Neural cell (in vitro differentiated cells): ENCODE results near the gene NELFA. TPM values are rescaled to one million over a fixed set of nuclear protein-coding genes. Genes with fewer than 3 reads are reported as not detected.

Experiments
- H2AFZ ChIP-seq: fragments of 200-600, 300-800 bp; sonication (generic), shearing (Covaris generic); 2 replicates; pipeline ENCODE4 v1.6.0; 2014; ENCODE audit warnings: low read depth, mild to moderate bottlenecking, antibody characterized with exemption, low read length, moderate library complexity
- H3F3A ChIP-seq: fragments of 200-600 bp; shearing (Covaris generic); 2 replicates; pipeline ENCODE4 v1.6.1; 2016; ENCODE audit warnings: mild to moderate bottlenecking, moderate library complexity, mixed read lengths, antibody characterized with exemption, low read length; ENCODE audit not compliant: insufficient read depth, poor library complexity, severe bottlenecking
- H3K27ac ChIP-seq: fragments of 200-600, 300-800 bp; sonication (generic), shearing (Covaris generic); 2 replicates; pipeline ENCODE4 v1.5.1; 2014; ENCODE audit warnings: mild to moderate bottlenecking, low read length, moderate library complexity
- H3K27me3 ChIP-seq: fragments of 300-800, 200-600 bp; sonication (generic), shearing (Covaris generic); 2 replicates; pipeline ENCODE4 v1.6.0; 2014; ENCODE audit warnings: mild to moderate bottlenecking, low read depth, low read length, moderate library complexity; ENCODE audit not compliant: insufficient read depth
- H3K36me3 ChIP-seq: fragments of 300-800, 200-600 bp; sonication (generic), shearing (Covaris generic); 2 replicates; pipeline ENCODE4 v1.5.1; 2014; ENCODE audit warnings: mild to moderate bottlenecking, antibody characterized with exemption, low read length, moderate library complexity; ENCODE audit not compliant: insufficient read depth
- H3K4me2 ChIP-seq: fragments of 300-800, 200-600 bp; sonication (generic), shearing (Covaris generic); 2 replicates; pipeline ENCODE4 v1.6.0; 2014; ENCODE audit warnings: mild to moderate bottlenecking, low read length
- H3K4me3 ChIP-seq: fragments of 300-800, 200-600 bp; sonication (generic), shearing (Covaris generic); 2 replicates; pipeline ENCODE4 v1.5.1; 2014; ENCODE audit warnings: mild to moderate bottlenecking, low read length, moderate library complexity
- H3K79me2 ChIP-seq: fragments of 200-600 bp; shearing (Covaris generic); replicated peaks from 2 replicates; pipeline ENCODE4 v1.6.0; 2014; ENCODE audit warnings: mild to moderate bottlenecking, low read length, moderate library complexity; ENCODE audit not compliant: insufficient read depth
- H3K9ac ChIP-seq: fragments of 300-800, 200-600 bp; sonication (generic), shearing (Covaris generic); 2 replicates; pipeline ENCODE4 v1.6.1; 2016; ENCODE audit warnings: mild to moderate bottlenecking, low read length, mixed read lengths
- H3K9me2 ChIP-seq: fragments of 200-600 bp; shearing (Covaris generic); 2 replicates; pipeline ENCODE4 v1.6.1; 2016; ENCODE audit warnings: mild to moderate bottlenecking, low read length, mixed read lengths; ENCODE audit not compliant: insufficient read depth
- H3K9me3 ChIP-seq: fragments of 200-600, 300-800 bp; sonication (generic), shearing (Covaris generic); 2 replicates; pipeline ENCODE4 v1.6.1; 2016; ENCODE audit warnings: mild to moderate bottlenecking, mixed run types, low read length, moderate library complexity, mixed read lengths
- H4K20me1 ChIP-seq: fragments of 200-600 bp; shearing (Covaris generic); 2 replicates; pipeline ENCODE4 v1.6.1; 2016; ENCODE audit warnings: mild to moderate bottlenecking, mixed run types; ENCODE audit not compliant: insufficient read depth
- EP300 ChIP-seq: fragments of 450-650 bp; conservative IDR thresholded peaks from 2 replicates; pipeline ENCODE4 v1.6.1; 2014; ENCODE audit warnings: antibody characterized with exemption, mild to moderate bottlenecking, moderate library complexity; ENCODE audit not compliant: poor library complexity, severe bottlenecking
- EZH2 ChIP-seq: fragments of 200-600, 300-800 bp; shearing (Covaris generic), sonication (generic); IDR thresholded peaks from 2 replicates; pipeline ENCODE4 v1.6.1; 2014; ENCODE audit warnings: antibody characterized with exemption, low read length, borderline replicate concordance, mild to moderate bottlenecking; ENCODE audit not compliant: insufficient read depth, poor library complexity, severe bottlenecking
- MXI1 ChIP-seq: fragments of 450-650 bp; conservative IDR thresholded peaks from 2 replicates; pipeline ENCODE4 v1.6.1; 2014; ENCODE audit warnings: antibody characterized with exemption, mild to moderate bottlenecking; ENCODE audit not compliant: poor library complexity, severe bottlenecking
- POLR2AphosphoS5 ChIP-seq: IDR thresholded peaks from 2 replicates; pipeline ENCODE4 v1.6.1; 2012
- RAD21 ChIP-seq: fragments of 450-650 bp; conservative IDR thresholded peaks from 2 replicates; pipeline ENCODE4 v1.6.1; 2014; ENCODE audit warnings: antibody characterized with exemption, mild to moderate bottlenecking, moderate library complexity
- REST ChIP-seq: IDR thresholded peaks from 2 replicates; pipeline ENCODE4 v1.6.1; 2012; ENCODE audit warnings: borderline replicate concordance
- SMC3 ChIP-seq: fragments of 450-650 bp; conservative IDR thresholded peaks from 2 replicates; pipeline ENCODE4 v1.6.1; 2014; ENCODE audit warnings: antibody characterized with exemption, mild to moderate bottlenecking, moderate library complexity; ENCODE audit not compliant: poor library complexity
- TAF1 ChIP-seq: IDR thresholded peaks from 2 replicates; pipeline ENCODE4 v1.6.1; 2012; ENCODE audit warnings: low read depth
- polyA plus RNA-seq: library from polyadenylated mRNA; depleted of rRNA; stranded (reverse); fragments of >200 nt; gene quantifications from 2 replicates; pipeline ENCODE4 v1.2.3, GENCODE V29; 2014
- TF ChIP-seq, protein P1 (sequence below): fragments of 450-650 bp; IDR thresholded peaks from 2 replicates; pipeline ENCODE4 v1.5.1; 2014; ENCODE audit warnings: antibody characterized with exemption, mild to moderate bottlenecking, moderate library complexity; ENCODE audit not compliant: poor library complexity, severe bottlenecking

Gene NELFA
- polyA plus RNA-seq, 1 donor from 2014 or later = 40.5 TPM

DNA sequence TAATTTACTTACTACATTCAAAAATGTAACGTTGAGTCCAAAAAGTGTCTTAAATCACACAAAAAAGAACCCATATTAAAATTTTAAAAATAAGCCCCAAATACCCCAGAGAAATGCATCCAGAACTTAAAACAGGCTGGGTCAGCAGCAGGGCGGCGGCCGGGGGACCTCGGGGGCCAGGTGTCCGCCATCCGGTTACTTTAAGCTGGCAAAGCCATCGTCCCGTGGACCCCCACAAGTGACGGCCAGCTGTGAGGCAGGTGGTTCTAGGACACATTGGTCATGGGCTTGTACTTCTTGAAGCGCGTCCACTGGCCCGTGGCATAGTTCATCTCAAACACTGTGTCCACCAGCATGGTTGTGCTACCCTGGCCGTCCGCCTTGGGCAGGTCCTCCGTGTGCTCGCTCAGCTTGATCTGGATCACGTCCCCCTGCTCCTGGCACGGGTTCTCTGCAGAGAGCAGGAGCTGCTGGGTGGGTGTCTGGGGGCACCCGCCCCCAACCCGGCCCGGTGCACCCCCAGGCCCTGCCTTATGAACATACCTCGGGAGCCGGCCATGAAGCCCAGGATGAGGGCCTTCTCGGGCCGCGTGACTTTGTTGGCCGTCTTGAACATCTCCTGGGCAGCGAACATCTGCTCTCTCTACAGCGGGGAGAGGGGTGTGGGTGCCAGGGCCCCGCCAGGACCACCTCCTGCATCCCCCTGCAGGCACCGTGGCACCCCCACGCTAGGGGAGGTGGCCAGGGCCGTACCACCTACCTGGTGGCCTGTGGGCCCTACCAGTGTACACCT is 25.5 kb downstream of the NELFA start:
- no peak overlapping the region for H3K4me2 ChIP-seq
- H3K27me3 ChIP-seq = no peaks in the 10 kb centered on the region
- no peaks in the 10 kb centered on the region for H4K20me1 ChIP-seq
- no peaks in the 10 kb centered on the region for H3K9me3 ChIP-seq
- H3K27ac ChIP-seq = no peak overlapping the region
- peaks cover 29% of the 10 kb centered on the region for H3K36me3 ChIP-seq
- no peak overlapping the region for H2AFZ ChIP-seq
- H3K9me2 ChIP-seq = no peaks in the 10 kb centered on the region
- no peak overlapping the region for H3K4me3 ChIP-seq
- no peak overlapping the region for H3K9ac ChIP-seq
- no peaks in the 10 kb centered on the region for H3K79me2 ChIP-seq
- no peaks in the 10 kb centered on the region for H3F3A ChIP-seq
- TF ChIP-seq TAF1 (no peak), POLR2AphosphoS5 (peak; percentile 0), SMC3 (no peak), REST (no peak)

- H3K27ac ChIP-seq = no peak overlapping the region
- peaks cover 29% of the 10 kb centered on the region for H3K36me3 ChIP-seq
- TF ChIP-seq MXI1 (no peak), EZH2 (no peak), SMC3 (no peak), TAF1 (no peak), REST (no peak), EP300 (no peak), RAD21 (no peak), POLR2AphosphoS5 (no peak)
- TF ChIP-seq, protein P1, sequence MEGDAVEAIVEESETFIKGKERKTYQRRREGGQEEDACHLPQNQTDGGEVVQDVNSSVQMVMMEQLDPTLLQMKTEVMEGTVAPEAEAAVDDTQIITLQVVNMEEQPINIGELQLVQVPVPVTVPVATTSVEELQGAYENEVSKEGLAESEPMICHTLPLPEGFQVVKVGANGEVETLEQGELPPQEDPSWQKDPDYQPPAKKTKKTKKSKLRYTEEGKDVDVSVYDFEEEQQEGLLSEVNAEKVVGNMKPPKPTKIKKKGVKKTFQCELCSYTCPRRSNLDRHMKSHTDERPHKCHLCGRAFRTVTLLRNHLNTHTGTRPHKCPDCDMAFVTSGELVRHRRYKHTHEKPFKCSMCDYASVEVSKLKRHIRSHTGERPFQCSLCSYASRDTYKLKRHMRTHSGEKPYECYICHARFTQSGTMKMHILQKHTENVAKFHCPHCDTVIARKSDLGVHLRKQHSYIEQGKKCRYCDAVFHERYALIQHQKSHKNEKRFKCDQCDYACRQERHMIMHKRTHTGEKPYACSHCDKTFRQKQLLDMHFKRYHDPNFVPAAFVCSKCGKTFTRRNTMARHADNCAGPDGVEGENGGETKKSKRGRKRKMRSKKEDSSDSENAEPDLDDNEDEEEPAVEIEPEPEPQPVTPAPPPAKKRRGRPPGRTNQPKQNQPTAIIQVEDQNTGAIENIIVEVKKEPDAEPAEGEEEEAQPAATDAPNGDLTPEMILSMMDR = no peak
Observed at GRCh38 chr4:1982124-1983052, 26.4 kb downstream of the NELFA start.

More at GRCh38 chr4:1982124-1983052, 26.4 kb downstream of the NELFA start:
- no peaks in the 10 kb centered on the region for H3K9me2 ChIP-seq
- no peaks in the 10 kb centered on the region for H3K79me2 ChIP-seq
- no peaks in the 10 kb centered on the region for H3K9me3 ChIP-seq
- no peak overlapping the region for H3K4me2 ChIP-seq
- H2AFZ ChIP-seq = no peak overlapping the region
- H3K9ac ChIP-seq = no peak overlapping the region
- no peaks in the 10 kb centered on the region for H3K27me3 ChIP-seq
- H3F3A ChIP-seq = no peaks in the 10 kb centered on the region
- H4K20me1 ChIP-seq = no peaks in the 10 kb centered on the region
- H3K4me3 ChIP-seq = no peak overlapping the region
